K562 (cell line): ENCODE data around the gene CRYZL1. TPM values are rescaled to one million over a fixed set of nuclear protein-coding genes. Genes with fewer than 3 reads are reported as not detected.
A peak's percentile ranks its signal among the peaks of the same experiment; 100 is the strongest.

Source experiments
- ETV1 ChIP-seq: fragments of 450-650 bp; conservative IDR thresholded peaks from 2 replicates; pipeline ENCODE4 v1.6.1; 2016; ENCODE audit warnings: missing genetic modification characterization, control low read depth, low read depth, missing compliant biosample characterization
- MAFF ChIP-seq: IDR thresholded peaks from 2 replicates; pipeline ENCODE4 v1.6.1; 2012; ENCODE audit warnings: low read length, improper control_type of control experiment
- MAZ ChIP-seq, 2 experiments: fragments of 450-650 bp in 1 of 2; sonication (generic) in 1 of 2; formaldehyde crosslinking; IDR thresholded peaks in 1 of 2; conservative IDR thresholded peaks in 1 of 2; 2 replicates each; pipeline versions ENCODE4 v1.4.0 to v1.5.0; 2020; ENCODE audit warnings: mild to moderate bottlenecking in 1 of 2, missing genetic modification reagents in 1 of 2
- MYBL2 ChIP-seq, 2 experiments: fragments of 450-650 bp in 1 of 2; sonication (generic) in 1 of 2; formaldehyde crosslinking in 1 of 2; IDR thresholded peaks; 2 replicates each; pipeline versions ENCODE4 v1.6.1 to v1.8.1; 2017 to 2022; ENCODE audit warnings: borderline replicate concordance in 1 of 2, inconsistent platforms in 1 of 2, low read depth in 1 of 2, mild to moderate bottlenecking in 1 of 2, missing genetic modification reagents in 1 of 2, moderate library complexity in 1 of 2
- MYNN ChIP-seq, 2 experiments: sonication (generic); formaldehyde crosslinking in 1 of 2; IDR thresholded peaks; 2 replicates each; pipeline versions ENCODE4 v1.5.0 to v1.6.1; 2016 to 2020; ENCODE audit warnings: antibody characterized with exemption in 1 of 2, missing genetic modification reagents in 1 of 2
- NRF1 ChIP-seq, 2 experiments: fragments of 450-650 bp; IDR thresholded peaks in 1 of 2; conservative IDR thresholded peaks in 1 of 2; 2 replicates each; pipeline ENCODE4 v1.6.1; 2014; ENCODE audit warnings: mild to moderate bottlenecking in 2 of 2
- RAD21 ChIP-seq, 2 experiments: fragments of 250-450 bp in 1 of 2; fragments of 450-650 bp in 1 of 2; sonication (Bioruptor Pico) in 1 of 2; formaldehyde crosslinking in 1 of 2; IDR thresholded peaks in 1 of 2; conservative IDR thresholded peaks in 1 of 2; 2 replicates each; pipeline versions ENCODE4 v1.4.0 to v1.8.0; 2020 to 2022; ENCODE audit warnings: mild to moderate bottlenecking in 2 of 2, moderate library complexity in 1 of 2
- ZNF134 ChIP-seq: fragments of 250-450 bp; sonication (Bioruptor Pico); conservative IDR thresholded peaks from 2 replicates; pipeline ENCODE4 v1.4.0; 2020
- polyA plus RNA-seq, 8 experiments: library from polyadenylated mRNA; depleted of rRNA in 4 of 8; stranded (reverse) in 5 of 8; unstranded in 3 of 8; fragments of >200 nt; fragmentation: Nextera tagmentation in 2 of 8; fragmentation: Illumina TruSeq in 1 of 8; extraction: Ambion mirVana in 2 of 8; extraction: Trizol in 1 of 8; gene quantifications; 2 replicates each; pipeline versions ENCODE4 v1.2.1 to v1.2.3, GENCODE V29; 2011 to 2014; ENCODE audit warnings: inconsistent platforms in 1 of 8, missing spikeins in 1 of 8
- total RNA-seq, 7 experiments: library from RNA; depleted of rRNA in 6 of 7; stranded (reverse); fragments of >200 nt in 6 of 7; fragmentation: Illumina TruSeq in 2 of 7; extraction: Trizol in 2 of 7; gene quantifications; 2 replicates each; pipeline versions ENCODE4 v1.2.1 to v1.2.3, GENCODE V29; 2011 to 2021; ENCODE audit warnings: low replicate concordance in 1 of 7
- TF ChIP-seq, protein P1 (sequence below): sonication (generic); formaldehyde crosslinking; IDR thresholded peaks from 2 replicates; pipeline ENCODE4 v1.8.0; 2023; ENCODE audit warnings: mild to moderate bottlenecking, missing genetic modification reagents
- TF ChIP-seq, protein P2 (sequence below): fragments of 450-650 bp; formaldehyde crosslinking; IDR thresholded peaks from 2 replicates; pipeline ENCODE4 v1.4.0; 2020; ENCODE audit warnings: mild to moderate bottlenecking, mixed read lengths
- TF ChIP-seq, protein P3 (sequence below), 2 experiments: fragments of 450-650 bp; IDR thresholded peaks; 2 replicates each; pipeline ENCODE4 v1.6.1; 2016
- TF ChIP-seq, protein P4 (sequence below): fragments of 250-450 bp; sonication (Bioruptor Pico); IDR thresholded peaks from 2 replicates; pipeline ENCODE4 v1.4.0; 2020; ENCODE audit warnings: mild to moderate bottlenecking, moderate library complexity
- TF ChIP-seq, protein P5 (sequence below): sonication (generic); formaldehyde crosslinking; IDR thresholded peaks from 2 replicates; pipeline ENCODE4 v1.8.1; 2023; ENCODE audit warnings: mild to moderate bottlenecking, missing genetic modification reagents
- TF ChIP-seq, protein P6 (sequence below): sonication (generic); formaldehyde crosslinking; IDR thresholded peaks from 2 replicates; pipeline ENCODE4 v1.8.0; 2022; ENCODE audit warnings: mild to moderate bottlenecking, missing genetic modification reagents

Gene CRYZL1
- total and polyA plus RNA-seq, 9 of the 15 experiments (the other 6 are each of a cell fraction or from before 2014, with no cell fraction given), result 19.9 to 98.2 (median 39.2) TPM

DNA sequence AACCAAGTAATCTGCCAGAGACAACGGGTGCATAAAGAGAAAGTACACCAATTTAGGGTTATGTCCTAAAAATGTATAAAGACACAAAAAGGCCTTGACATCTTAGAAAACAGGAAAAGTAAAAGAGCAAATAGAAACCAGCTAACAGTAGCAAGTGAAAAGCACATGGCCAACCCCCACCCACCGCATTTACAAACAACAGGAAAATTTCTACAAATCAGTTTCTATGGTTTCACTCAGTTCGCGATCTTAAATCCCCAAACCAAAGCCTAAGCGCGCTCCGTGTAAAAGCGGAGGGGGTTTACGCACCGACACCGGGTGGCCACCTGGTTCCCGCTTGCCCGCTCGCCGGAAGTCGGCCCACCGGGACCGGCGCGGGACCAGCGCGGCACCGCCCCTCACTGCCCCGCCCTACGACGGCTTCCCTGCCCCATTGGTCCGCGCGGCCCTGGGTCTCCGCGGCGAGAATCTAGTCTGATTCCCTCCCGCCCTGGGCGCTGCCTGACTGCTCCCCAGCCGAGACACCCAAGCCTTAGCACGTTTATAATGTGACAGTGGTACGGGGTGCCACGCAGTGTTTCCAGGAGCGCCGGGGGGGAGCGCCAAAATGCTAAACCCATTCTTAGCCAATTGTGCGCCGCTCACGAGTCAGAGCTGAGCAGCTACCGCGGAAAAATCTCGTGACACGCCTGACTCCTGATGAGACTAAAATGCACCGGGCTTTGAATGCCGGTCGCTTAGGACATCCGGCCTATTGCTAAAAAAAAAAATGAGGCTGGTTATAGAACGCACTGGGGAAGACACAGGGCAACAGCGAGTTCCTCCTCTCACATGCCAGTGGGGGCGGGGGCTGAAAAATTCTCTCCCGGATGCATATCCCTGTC lies 99.5 kb downstream of the CRYZL1 start, which contains the start of gene GART (continued):
- TF ChIP-seq, protein P1, sequence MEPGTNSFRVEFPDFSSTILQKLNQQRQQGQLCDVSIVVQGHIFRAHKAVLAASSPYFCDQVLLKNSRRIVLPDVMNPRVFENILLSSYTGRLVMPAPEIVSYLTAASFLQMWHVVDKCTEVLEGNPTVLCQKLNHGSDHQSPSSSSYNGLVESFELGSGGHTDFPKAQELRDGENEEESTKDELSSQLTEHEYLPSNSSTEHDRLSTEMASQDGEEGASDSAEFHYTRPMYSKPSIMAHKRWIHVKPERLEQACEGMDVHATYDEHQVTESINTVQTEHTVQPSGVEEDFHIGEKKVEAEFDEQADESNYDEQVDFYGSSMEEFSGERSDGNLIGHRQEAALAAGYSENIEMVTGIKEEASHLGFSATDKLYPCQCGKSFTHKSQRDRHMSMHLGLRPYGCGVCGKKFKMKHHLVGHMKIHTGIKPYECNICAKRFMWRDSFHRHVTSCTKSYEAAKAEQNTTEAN (CRISPR knock-in tag), result no peak
- TF ChIP-seq, protein P2, sequence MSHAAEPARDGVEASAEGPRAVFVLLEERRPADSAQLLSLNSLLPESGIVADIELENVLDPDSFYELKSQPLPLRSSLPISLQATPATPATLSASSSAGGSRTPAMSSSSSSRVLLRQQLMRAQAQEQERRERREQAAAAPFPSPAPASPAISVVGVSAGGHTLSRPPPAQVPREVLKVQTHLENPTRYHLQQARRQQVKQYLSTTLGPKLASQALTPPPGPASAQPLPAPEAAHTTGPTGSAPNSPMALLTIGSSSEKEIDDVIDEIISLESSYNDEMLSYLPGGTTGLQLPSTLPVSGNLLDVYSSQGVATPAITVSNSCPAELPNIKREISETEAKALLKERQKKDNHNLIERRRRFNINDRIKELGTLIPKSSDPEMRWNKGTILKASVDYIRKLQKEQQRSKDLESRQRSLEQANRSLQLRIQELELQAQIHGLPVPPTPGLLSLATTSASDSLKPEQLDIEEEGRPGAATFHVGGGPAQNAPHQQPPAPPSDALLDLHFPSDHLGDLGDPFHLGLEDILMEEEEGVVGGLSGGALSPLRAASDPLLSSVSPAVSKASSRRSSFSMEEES (CRISPR knock-in tag), result peak; percentile 31; the same call in 1 of the 2 replicates
- TF ChIP-seq MAZ (CRISPR knock-in tag; conservative IDR thresholded peaks at IDR 0.05 in 1 of 2, IDR thresholded peaks at IDR 0.05 in 1 of 2) (peak; percentile 58 to 60; a peak in 3 of 4 replicates), NRF1 (conservative IDR thresholded peaks at IDR 0.05 in 1 of 2, IDR thresholded peaks at IDR 0.05 in 1 of 2) (peak; percentile 81 to 82), ZNF134 (CRISPR knock-in tag) (no peak; the same call in 1 of the 2 replicates), RAD21 (CRISPR knock-in tag; conservative IDR thresholded peaks at IDR 0.05 in 1 of 2, IDR thresholded peaks at IDR 0.05 in 1 of 2) (no peak), MYNN (IDR thresholded peaks at IDR 0.05) (no peak), MYNN (CRISPR knock-in tag; IDR thresholded peaks at IDR 0.05) (no peak), ETV1 (tag) (peak; percentile 66), MYBL2 (IDR thresholded peaks at IDR 0.05; ENCODE audit: low read depth) (0 out of 2 replicates have a peak, but pooled peaks have one; percentile 14), MYBL2 (CRISPR knock-in tag; IDR thresholded peaks at IDR 0.05; ENCODE audit: borderline replicate concordance) (no peak), MAFF (no peak)
- TF ChIP-seq, protein P3, sequence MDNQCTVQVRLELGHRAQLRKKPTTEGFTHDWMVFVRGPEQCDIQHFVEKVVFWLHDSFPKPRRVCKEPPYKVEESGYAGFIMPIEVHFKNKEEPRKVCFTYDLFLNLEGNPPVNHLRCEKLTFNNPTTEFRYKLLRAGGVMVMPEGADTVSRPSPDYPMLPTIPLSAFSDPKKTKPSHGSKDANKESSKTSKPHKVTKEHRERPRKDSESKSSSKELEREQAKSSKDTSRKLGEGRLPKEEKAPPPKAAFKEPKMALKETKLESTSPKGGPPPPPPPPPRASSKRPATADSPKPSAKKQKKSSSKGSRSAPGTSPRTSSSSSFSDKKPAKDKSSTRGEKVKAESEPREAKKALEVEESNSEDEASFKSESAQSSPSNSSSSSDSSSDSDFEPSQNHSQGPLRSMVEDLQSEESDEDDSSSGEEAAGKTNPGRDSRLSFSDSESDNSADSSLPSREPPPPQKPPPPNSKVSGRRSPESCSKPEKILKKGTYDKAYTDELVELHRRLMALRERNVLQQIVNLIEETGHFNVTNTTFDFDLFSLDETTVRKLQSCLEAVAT (IDR thresholded peaks at IDR 0.05), result 0 out of 4 replicates have a peak, but pooled peaks have one; percentile 5 to 12
- TF ChIP-seq, protein P4, sequence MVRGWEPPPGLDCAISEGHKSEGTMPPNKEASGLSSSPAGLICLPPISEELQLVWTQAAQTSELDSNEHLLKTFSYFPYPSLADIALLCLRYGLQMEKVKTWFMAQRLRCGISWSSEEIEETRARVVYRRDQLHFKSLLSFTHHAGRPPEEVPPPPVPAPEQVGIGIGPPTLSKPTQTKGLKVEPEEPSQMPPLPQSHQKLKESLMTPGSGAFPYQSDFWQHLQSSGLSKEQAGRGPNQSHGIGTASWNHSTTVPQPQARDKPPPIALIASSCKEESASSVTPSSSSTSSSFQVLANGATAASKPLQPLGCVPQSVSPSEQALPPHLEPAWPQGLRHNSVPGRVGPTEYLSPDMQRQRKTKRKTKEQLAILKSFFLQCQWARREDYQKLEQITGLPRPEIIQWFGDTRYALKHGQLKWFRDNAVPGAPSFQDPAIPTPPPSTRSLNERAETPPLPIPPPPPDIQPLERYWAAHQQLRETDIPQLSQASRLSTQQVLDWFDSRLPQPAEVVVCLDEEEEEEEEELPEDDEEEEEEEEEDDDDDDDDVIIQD, result 0 out of 2 replicates have a peak, but pooled peaks have one; percentile 11
- TF ChIP-seq, protein P5, sequence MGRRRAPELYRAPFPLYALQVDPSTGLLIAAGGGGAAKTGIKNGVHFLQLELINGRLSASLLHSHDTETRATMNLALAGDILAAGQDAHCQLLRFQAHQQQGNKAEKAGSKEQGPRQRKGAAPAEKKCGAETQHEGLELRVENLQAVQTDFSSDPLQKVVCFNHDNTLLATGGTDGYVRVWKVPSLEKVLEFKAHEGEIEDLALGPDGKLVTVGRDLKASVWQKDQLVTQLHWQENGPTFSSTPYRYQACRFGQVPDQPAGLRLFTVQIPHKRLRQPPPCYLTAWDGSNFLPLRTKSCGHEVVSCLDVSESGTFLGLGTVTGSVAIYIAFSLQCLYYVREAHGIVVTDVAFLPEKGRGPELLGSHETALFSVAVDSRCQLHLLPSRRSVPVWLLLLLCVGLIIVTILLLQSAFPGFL, result no peak; the same call in 1 of the 2 replicates
- TF ChIP-seq, protein P6, sequence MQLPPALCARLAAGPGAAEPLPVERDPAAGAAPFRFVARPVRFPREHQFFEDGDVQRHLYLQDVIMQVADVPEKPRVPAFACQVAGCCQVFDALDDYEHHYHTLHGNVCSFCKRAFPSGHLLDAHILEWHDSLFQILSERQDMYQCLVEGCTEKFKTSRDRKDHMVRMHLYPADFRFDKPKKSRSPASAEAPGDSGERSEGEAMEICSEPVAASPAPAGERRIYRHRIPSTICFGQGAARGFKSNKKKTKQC (CRISPR knock-in tag), result 0 out of 2 replicates have a peak, but pooled peaks have one; percentile 16
